ENCODE measurements around the gene ZMYND15.

DNA sequence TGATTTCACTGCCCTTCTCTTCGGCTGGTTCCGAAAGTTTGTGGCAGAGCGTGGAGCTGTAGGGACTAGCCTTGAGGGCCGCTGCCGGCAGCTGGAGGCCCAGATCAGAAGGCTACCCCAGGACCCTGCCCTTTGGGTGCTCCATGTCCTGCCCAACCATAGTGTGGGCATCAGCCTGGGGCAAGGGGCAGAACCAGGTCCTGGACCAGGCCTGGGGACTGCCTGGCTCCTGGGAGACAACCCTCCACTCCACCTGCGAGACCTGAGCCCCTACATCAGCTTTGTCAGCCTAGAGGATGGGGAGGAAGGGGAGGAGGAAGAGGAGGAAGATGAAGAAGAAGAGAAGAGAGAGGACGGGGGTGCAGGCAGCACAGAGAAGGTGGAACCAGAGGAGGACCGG is 951 bp downstream of the ZMYND15 start:
- TF ChIP-seq, protein P1, sequence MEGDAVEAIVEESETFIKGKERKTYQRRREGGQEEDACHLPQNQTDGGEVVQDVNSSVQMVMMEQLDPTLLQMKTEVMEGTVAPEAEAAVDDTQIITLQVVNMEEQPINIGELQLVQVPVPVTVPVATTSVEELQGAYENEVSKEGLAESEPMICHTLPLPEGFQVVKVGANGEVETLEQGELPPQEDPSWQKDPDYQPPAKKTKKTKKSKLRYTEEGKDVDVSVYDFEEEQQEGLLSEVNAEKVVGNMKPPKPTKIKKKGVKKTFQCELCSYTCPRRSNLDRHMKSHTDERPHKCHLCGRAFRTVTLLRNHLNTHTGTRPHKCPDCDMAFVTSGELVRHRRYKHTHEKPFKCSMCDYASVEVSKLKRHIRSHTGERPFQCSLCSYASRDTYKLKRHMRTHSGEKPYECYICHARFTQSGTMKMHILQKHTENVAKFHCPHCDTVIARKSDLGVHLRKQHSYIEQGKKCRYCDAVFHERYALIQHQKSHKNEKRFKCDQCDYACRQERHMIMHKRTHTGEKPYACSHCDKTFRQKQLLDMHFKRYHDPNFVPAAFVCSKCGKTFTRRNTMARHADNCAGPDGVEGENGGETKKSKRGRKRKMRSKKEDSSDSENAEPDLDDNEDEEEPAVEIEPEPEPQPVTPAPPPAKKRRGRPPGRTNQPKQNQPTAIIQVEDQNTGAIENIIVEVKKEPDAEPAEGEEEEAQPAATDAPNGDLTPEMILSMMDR (optimal IDR thresholded peaks at IDR 0.05 in 1 of 3, IDR thresholded peaks at IDR 0.05 in 1 of 3, conservative IDR thresholded peaks at IDR 0.05 in 1 of 3; ENCODE audit: extremely low read depth in 1 of 3, insufficient read depth in 2 of 3, low read length in 3 of 3): no peak
- TF ChIP-seq EZH2 (IDR thresholded peaks at IDR 0.05; ENCODE audit: low read length): no peak

All from keratinocyte (primary cell).